ENCODE results near the gene PDE10A.
A peak's percentile ranks its signal among the peaks of the same experiment; 100 is the strongest.

Gene PDE10A

DNA sequence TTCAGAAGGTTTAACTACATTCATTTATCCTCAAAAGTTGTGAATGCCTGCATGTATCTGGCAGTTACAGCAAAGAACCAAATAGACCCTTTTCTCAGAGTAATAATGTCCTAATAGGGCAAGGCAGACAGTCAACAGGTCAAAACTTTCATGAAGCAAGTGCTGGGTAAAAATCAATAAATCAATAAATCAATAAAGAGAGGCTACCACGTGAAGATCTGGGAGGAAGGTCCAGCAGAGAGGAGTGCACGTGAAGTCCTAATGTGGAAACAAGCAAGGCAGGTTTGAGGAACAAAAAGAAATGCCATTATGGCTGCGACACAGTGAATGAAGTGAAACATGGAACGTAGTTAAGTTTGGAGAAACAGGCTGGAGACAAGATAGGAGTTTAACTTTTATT is 317.3 kb downstream of the PDE10A start:
- DNase-seq (no peak), ATAC-seq (no peak)
- no peaks in the 10 kb centered on the region for H3K4me1 Mint-ChIP-seq
- H3K9me3 Mint-ChIP-seq: peaks cover 9 to 34% of the 10 kb centered on the region in 2 donors
- no peak overlapping the region for H3K27ac Mint-ChIP-seq
- no peak overlapping the region for H3K4me3 Mint-ChIP-seq
- H3K27me3 Mint-ChIP-seq: no peaks in the 10 kb centered on the region

DNA sequence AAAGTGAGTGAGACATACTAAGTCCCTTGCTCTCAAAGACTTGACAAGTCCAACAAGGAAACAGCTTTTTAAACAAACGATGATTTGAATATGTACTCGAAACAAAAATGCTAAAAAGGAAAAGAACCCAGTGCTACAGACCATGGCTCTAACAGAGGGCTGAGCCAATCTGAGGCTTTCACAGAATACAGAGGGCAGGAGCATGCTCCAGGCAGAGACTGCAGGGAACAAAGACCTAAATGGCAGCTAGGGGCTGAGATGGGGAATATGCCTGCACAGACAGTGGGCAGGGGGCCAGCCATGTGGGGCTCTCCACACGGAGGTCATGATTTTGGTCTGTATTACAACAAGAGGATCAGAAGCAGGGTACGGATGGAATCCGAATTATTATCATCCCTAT is 322.5 kb downstream of the PDE10A start:
- ATAC-seq (no peak), DNase-seq (no peak)
- Mint-ChIP-seq H3K4me1 (no peaks in the 10 kb centered on the region), H3K9me3 (peaks cover 0 to 2% of the 10 kb centered on the region in 2 donors), H3K27ac (no peak overlapping the region), H3K4me3 (no peak overlapping the region), H3K27me3 (no peaks in the 10 kb centered on the region)

DNA sequence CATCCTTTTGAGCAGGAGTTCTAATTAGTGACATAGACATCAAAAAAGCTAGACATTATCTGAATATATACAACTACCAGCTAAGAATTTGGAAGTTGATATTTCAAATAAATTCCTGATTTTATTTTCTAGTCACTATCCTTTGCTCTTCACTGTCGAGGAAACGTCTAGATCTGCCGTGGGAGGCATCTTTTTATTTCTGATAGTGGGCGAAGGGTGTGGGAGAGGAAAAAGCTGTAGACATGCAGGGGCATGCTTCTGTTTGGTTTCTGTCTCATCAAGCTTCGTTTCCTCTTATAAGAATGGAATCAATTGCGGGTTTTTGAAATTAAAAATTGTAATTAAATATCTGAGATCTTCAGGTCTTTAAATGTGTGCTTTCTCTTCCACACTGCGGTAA is 337.4 kb downstream of the PDE10A start:
- Mint-ChIP-seq H3K4me1 (no peaks in the 10 kb centered on the region), H3K9me3 (peaks cover 4 to 29% of the 10 kb centered on the region in 2 donors), H3K4me3 (no peak overlapping the region), H3K27ac (no peak overlapping the region), H3K27me3 (no peaks in the 10 kb centered on the region)
- ATAC-seq (no peak), DNase-seq (no peak)

DNA sequence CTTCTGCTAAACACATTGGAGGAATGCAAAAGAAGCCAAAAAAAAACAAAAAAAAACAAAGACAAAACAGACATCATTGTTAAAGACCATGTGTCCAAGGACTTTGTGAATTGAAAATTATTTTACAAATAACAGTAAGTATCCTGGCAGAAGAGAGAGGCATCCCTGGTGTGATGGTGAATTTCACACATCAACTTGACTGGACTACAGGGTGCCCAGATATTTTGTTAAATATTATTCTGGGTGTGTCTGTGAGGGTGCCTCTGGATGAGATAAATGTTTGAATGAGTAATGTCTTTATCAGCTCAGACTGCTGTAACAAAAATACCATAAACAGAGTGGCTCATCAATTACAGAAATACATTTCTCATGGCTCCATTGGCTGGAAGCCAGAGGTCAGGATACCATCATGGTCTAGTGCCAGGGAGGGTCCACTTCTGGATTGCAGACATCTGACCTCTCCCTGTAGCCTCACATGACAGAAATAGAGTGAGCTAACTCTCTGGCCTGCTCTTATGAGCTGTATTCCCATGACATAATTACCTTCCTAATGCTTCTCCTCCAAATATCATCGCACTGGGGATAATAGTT is 341.4 kb downstream of the PDE10A start:
- peaks cover 4 to 50% of the 10 kb centered on the region in 2 donors for H3K9me3 Mint-ChIP-seq
- no peak overlapping the region for H3K27ac Mint-ChIP-seq
- no peak for ATAC-seq
- H3K4me3 Mint-ChIP-seq: no peak overlapping the region
- H3K27me3 Mint-ChIP-seq: no peaks in the 10 kb centered on the region
- DNase-seq: no peak
- H3K4me1 Mint-ChIP-seq: no peaks in the 10 kb centered on the region

GRCh38 chr6:165321150-165321549 is 341.9 kb downstream of the PDE10A start:
- no peaks in the 10 kb centered on the region for H3K4me1 Mint-ChIP-seq
- H3K27ac Mint-ChIP-seq: no peak overlapping the region
- H3K4me3 Mint-ChIP-seq: no peak overlapping the region
- no peaks in the 10 kb centered on the region for H3K27me3 Mint-ChIP-seq
- peaks cover 4 to 50% of the 10 kb centered on the region in 2 donors for H3K9me3 Mint-ChIP-seq
- no peak for DNase-seq
- no peak for ATAC-seq

- DNase-seq (no peak), ATAC-seq (no peak)
- no peak overlapping the region for H3K4me3 Mint-ChIP-seq
- no peaks in the 10 kb centered on the region for H3K4me1 Mint-ChIP-seq
- no peaks in the 10 kb centered on the region for H3K27me3 Mint-ChIP-seq
- peaks cover 2 to 34% of the 10 kb centered on the region in 2 donors for H3K9me3 Mint-ChIP-seq
- H3K27ac Mint-ChIP-seq: no peak overlapping the region
Observed at GRCh38 chr6:165317723-165318122, 345.3 kb downstream of the PDE10A start.

GRCh38 chr6:165308926-165309731 is 353.9 kb downstream of the PDE10A start, which contains the start of gene C6orf118:
TSS of gene C6orf118 (minus strand) at chr6:165309605. CDS start at chr6:165309586, 19 bp downstream.
- Mint-ChIP-seq H3K9me3 (no peaks in the 10 kb centered on the region), H3K27me3 (peaks cover 21% of the 10 kb centered on the region), H3K4me1 (peaks cover 15% of the 10 kb centered on the region), H3K4me3 (peak within 1 kb of the TSS; percentile 65 to 67), H3K27ac (no peak within 1 kb of the TSS)
- DNase-seq: no peak
- ATAC-seq: peak; percentile 33

- peaks cover 0 to 5% of the 10 kb centered on the region in 2 donors for H3K9me3 Mint-ChIP-seq
- H3K4me3 Mint-ChIP-seq: no peak overlapping the region
- H3K4me1 Mint-ChIP-seq: peaks cover 15% of the 10 kb centered on the region
- no peak for DNase-seq
- no peak for ATAC-seq
- H3K27me3 Mint-ChIP-seq: peaks cover 21% of the 10 kb centered on the region
- H3K27ac Mint-ChIP-seq: no peak overlapping the region
Observed at GRCh38 chr6:165306955-165307354, 356.1 kb downstream of the PDE10A start.

- Mint-ChIP-seq H3K4me3 (no peak overlapping the region), H3K27me3 (no peaks in the 10 kb centered on the region), H3K9me3 (peaks cover 0 to 16% of the 10 kb centered on the region in 2 donors), H3K4me1 (no peaks in the 10 kb centered on the region), H3K27ac (no peak overlapping the region)
- no peak for ATAC-seq
- DNase-seq: no peak
Observed at GRCh38 chr6:165301372-165302246, 361.4 kb downstream of the PDE10A start.

- ATAC-seq: no peak
- H3K27ac Mint-ChIP-seq: no peak overlapping the region
- H3K4me1 Mint-ChIP-seq: no peaks in the 10 kb centered on the region
- no peak overlapping the region for H3K4me3 Mint-ChIP-seq
- peaks cover 0 to 26% of the 10 kb centered on the region in 2 donors for H3K9me3 Mint-ChIP-seq
- DNase-seq: no peak
- H3K27me3 Mint-ChIP-seq: no peaks in the 10 kb centered on the region
Observed at GRCh38 chr6:165300422-165300936, 362.6 kb downstream of the PDE10A start.

- Mint-ChIP-seq H3K9me3 (peaks cover 0 to 26% of the 10 kb centered on the region in 2 donors), H3K4me1 (no peaks in the 10 kb centered on the region), H3K27me3 (no peaks in the 10 kb centered on the region), H3K4me3 (no peak overlapping the region), H3K27ac (no peak overlapping the region)
- ATAC-seq (no peak), DNase-seq (no peak)
Observed at GRCh38 chr6:165298875-165299274, 364.2 kb downstream of the PDE10A start.

DNA sequence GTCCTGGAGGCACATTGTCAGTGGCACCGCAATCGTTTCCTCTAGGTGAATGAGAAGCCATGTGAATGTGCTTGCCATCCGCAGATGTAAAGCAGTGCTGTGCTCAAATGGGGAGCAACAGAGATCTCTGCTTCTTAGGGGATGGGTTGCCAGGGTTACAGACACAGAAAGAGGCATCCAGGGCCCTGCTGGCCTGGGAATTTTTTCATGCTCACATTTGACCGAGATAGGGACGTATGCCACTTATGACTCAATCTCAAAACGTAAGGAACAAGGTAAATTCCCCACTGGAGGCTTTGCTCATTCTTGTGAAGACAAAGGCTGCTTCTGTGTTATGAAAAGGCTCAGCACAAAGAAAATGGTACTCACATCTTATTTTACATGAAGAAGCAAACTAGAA is 364.6 kb downstream of the PDE10A start:
- ATAC-seq: no peak
- no peak overlapping the region for H3K4me3 Mint-ChIP-seq
- no peaks in the 10 kb centered on the region for H3K4me1 Mint-ChIP-seq
- peaks cover 0 to 26% of the 10 kb centered on the region in 2 donors for H3K9me3 Mint-ChIP-seq
- H3K27ac Mint-ChIP-seq: no peak overlapping the region
- DNase-seq: no peak
- no peaks in the 10 kb centered on the region for H3K27me3 Mint-ChIP-seq

DNA sequence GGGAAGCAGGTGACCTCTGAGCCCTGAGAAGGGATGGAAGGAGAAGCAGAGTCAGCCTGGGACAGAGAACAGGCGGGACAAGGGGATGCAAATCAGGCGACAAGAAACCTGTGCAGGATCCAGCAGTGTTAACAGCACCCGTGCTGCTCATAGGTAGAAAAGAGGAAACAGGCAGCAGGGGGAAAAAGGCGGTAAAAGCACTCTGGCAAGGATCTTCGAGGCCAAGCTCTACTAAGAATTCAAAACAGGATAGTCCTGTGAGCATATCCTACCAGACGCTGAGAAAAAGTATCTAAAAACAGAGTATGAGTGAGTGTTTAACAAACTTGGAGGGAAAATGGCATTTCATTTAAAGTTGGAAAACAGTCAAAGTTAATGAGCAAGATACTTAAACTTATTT is 370.4 kb downstream of the PDE10A start:
- ATAC-seq: no peak
- no peak overlapping the region for H3K4me3 Mint-ChIP-seq
- H3K9me3 Mint-ChIP-seq: peaks cover 14 to 38% of the 10 kb centered on the region in 2 donors

More for the DNA sequence above, 370.4 kb downstream of the PDE10A start:
- no peaks in the 10 kb centered on the region for H3K4me1 Mint-ChIP-seq
- H3K27me3 Mint-ChIP-seq: no peaks in the 10 kb centered on the region
- DNase-seq: no peak
- H3K27ac Mint-ChIP-seq: no peak overlapping the region
